ENCODE results near the gene CITED1.

CITED1 gene

GRCh38 chrX:72269671-72270251, 36.0 kb downstream of the CITED1 start:
- no peak for DNase-seq

- DNase-seq = no peak
Measured at GRCh38 chrX:72268597-72269365, 36.9 kb downstream of the CITED1 start.

- no peak for DNase-seq
Measured at GRCh38 chrX:72265263-72265662, 40.5 kb downstream of the CITED1 start.

- DNase-seq = no peak
Measured at GRCh38 chrX:72262077-72262476, 43.6 kb downstream of the CITED1 start.

- DNase-seq = no peak
Measured at GRCh38 chrX:72260448-72260847, 45.3 kb downstream of the CITED1 start.

GRCh38 chrX:72258174-72258573, 47.5 kb downstream of the CITED1 start:
- DNase-seq = no peak

GRCh38 chrX:72255864-72256263, 49.9 kb downstream of the CITED1 start:
- DNase-seq = no peak

- DNase-seq = no peak
Measured at GRCh38 chrX:72255445-72255844, 50.3 kb downstream of the CITED1 start.

- DNase-seq = no peak
Measured at GRCh38 chrX:72254816-72255215, 50.9 kb downstream of the CITED1 start.

GRCh38 chrX:72253686-72254085, 52.0 kb downstream of the CITED1 start:
- DNase-seq = no peak
